Measurements from ENCODE around the gene SLC25A11.

SLC25A11 gene

GRCh38 chr17:4936436-4936835 lies 3.4 kb downstream of the SLC25A11 start:
- DNase-seq (ENCODE audit: extremely low read depth, insufficient read length) = no peak
- peaks cover 22% of the 10 kb centered on the region for H3K36me3 ChIP-seq (ENCODE audit: control insufficient read depth, insufficient read depth, low read length)
- no peak for TF ChIP-seq CTCF (IDR thresholded peaks at IDR 0.05; ENCODE audit: insufficient read depth, low read length, poor library complexity, severe bottlenecking)
- no peak overlapping the region for H3K4me3 ChIP-seq (replicated peaks; ENCODE audit: low read depth, low read length)
- no peaks in the 10 kb centered on the region for H3K27me3 ChIP-seq (replicated peaks; ENCODE audit: control insufficient read depth, insufficient read depth, low read length)

- no peak for TF ChIP-seq CTCF (IDR thresholded peaks at IDR 0.05; ENCODE audit: insufficient read depth, low read length, poor library complexity, severe bottlenecking)
- Histone ChIP-seq H3K36me3 (ENCODE audit: control insufficient read depth, insufficient read depth, low read length) (peaks cover 22% of the 10 kb centered on the region), H3K27me3 (replicated peaks; ENCODE audit: control insufficient read depth, insufficient read depth, low read length) (no peaks in the 10 kb centered on the region), H3K4me3 (replicated peaks; ENCODE audit: low read depth, low read length) (no peak overlapping the region)
- no peak for DNase-seq (ENCODE audit: extremely low read depth, insufficient read length)
These were observed 4.2 kb downstream of the SLC25A11 start for GRCh38 chr17:4935650-4936049.

- TF ChIP-seq CTCF (IDR thresholded peaks at IDR 0.05; ENCODE audit: insufficient read depth, low read length, poor library complexity, severe bottlenecking) = peak; percentile 15
- Histone ChIP-seq H3K4me3 (replicated peaks; ENCODE audit: low read depth, low read length) (no peak overlapping the region), H3K27me3 (replicated peaks; ENCODE audit: control insufficient read depth, insufficient read depth, low read length) (no peaks in the 10 kb centered on the region), H3K36me3 (ENCODE audit: control insufficient read depth, insufficient read depth, low read length) (peaks cover 22% of the 10 kb centered on the region)
- peak; percentile 59 for DNase-seq (ENCODE audit: extremely low read depth, insufficient read length)
These were observed 5.5 kb downstream of the SLC25A11 start for GRCh38 chr17:4934173-4934979.

- DNase-seq (ENCODE audit: extremely low read depth, insufficient read length) = no peak
- Histone ChIP-seq H3K4me3 (replicated peaks; ENCODE audit: low read depth, low read length) (no peak overlapping the region), H3K27me3 (replicated peaks; ENCODE audit: control insufficient read depth, insufficient read depth, low read length) (no peaks in the 10 kb centered on the region), H3K36me3 (ENCODE audit: control insufficient read depth, insufficient read depth, low read length) (peaks cover 22% of the 10 kb centered on the region)
- no peak for TF ChIP-seq CTCF (IDR thresholded peaks at IDR 0.05; ENCODE audit: insufficient read depth, low read length, poor library complexity, severe bottlenecking)
These were observed 6.2 kb downstream of the SLC25A11 start for GRCh38 chr17:4933646-4934045.

GRCh38 chr17:4932756-4933155 lies 7.1 kb downstream of the SLC25A11 start:
- H3K27me3 ChIP-seq (replicated peaks; ENCODE audit: control insufficient read depth, insufficient read depth, low read length) = no peaks in the 10 kb centered on the region
- no peak overlapping the region for H3K4me3 ChIP-seq (replicated peaks; ENCODE audit: low read depth, low read length)
- no peak for DNase-seq (ENCODE audit: extremely low read depth, insufficient read length)
- H3K36me3 ChIP-seq (ENCODE audit: control insufficient read depth, insufficient read depth, low read length) = peaks cover 16% of the 10 kb centered on the region
- TF ChIP-seq CTCF (IDR thresholded peaks at IDR 0.05; ENCODE audit: insufficient read depth, low read length, poor library complexity, severe bottlenecking) = no peak

All from GM06990 (cell line).